Urothelium cell line (cell line): ENCODE measurements around the gene ZC3H15.
"Not testable (repeated sequence)": the region's sequence is repeated elsewhere in the genome, so short reads cannot be mapped to it uniquely, and the experiment has no call there.

Source experiments
- DNase-seq: peaks from one replicate; pipeline ENCODE4 v3.0.0; 2011; ENCODE audit warnings: low spot score, mixed read lengths
- FAIRE-seq: peaks from 2 replicates; lab custom pipeline; 2011; peaks lifted over from hg19 to GRCh38; lab: Jason Lieb, UNC

Gene ZC3H15

DNA sequence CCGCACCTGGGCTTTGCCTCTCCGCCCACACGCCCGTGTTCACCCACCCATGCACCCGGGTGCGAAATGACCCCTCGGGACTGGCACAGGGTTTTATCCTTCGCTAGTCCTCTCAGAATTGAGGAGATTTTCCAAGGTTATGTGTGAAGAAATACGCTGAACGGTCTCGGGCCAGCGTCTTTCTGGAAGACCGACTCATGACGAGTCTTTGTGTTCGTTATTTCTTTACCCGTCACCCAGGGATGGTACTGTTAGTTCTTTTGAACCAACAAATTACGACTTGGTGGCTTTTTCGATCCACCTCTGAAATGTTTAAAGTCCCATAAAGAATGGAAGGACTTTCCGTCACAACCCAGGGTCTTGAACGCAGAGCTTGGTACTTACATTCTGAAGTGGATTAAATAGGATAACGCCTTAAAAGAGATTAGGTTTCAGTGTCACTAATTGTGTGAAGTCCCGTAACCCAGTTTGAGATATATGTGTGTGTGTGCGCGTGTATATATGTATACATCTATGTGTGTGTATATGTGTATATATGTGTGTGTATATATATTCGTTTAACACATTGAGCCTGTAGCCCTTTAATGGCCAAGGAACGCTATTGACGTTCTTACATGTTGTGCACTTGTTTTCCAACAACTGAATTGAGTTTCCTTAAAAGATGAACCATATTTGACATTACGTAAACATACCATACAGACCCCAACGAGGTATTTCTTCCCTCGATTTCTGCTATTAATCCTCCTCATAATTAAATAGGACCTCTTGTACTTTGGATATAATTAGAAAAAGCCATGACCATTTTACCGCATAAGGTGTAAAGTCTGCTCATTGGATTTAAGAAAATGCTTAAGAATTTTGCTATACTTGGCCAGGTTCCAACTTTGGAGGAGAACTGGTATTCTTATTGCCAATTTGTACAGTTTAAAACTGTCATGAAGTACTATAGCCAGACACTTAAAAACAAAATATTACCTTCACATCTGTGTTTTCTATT is 889 bp downstream of the ZC3H15 start:
- FAIRE-seq (no peak), DNase-seq (no peak)

GRCh38 chr2:186493564-186494085 is 7.6 kb downstream of the ZC3H15 start:
- DNase-seq (no peak), FAIRE-seq (no peak)

- no peak for FAIRE-seq
- no peak for DNase-seq
Observed at GRCh38 chr2:186496401-186496800, 10.3 kb downstream of the ZC3H15 start.

DNA sequence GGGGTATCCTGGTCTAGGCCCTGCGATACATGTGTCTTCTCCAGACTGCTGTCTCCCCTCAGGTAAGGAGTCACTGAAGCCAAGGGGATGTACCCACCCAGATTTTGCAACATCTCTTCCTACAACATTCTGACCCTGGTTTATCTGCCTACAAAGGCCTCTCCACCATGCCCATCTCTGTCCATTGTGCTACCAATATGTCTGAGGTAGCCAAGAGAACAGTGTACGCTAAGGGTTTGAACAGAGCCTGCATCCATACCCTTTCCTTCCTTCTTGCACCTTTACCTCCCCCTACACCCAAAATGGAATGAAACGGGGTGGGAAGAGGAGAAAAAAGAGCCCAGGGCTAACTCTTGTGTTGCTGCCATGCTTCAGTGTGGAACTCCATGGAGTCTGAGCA is 11.9 kb downstream of the ZC3H15 start:
- FAIRE-seq, result no peak
- no peak for DNase-seq

DNA sequence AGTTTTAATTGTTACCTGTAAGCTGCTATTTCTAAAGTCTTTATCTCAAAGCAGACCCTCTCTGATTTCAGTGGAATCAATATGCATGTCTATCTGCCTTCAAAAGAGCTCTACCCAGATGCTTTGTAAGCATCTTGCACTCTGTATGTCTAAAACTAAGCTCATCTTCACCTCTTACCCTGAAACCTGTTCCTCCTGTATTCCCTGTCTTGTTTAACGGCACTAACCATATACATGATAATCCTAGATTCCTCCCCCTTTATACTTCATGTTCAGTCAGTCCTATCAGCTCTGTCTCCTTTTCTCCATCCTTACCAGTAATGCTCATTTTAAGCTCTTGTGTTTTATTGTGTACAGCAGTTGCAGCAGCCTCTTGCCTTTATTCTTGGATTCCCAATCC is 12.8 kb downstream of the ZC3H15 start:
- no peak for DNase-seq
- FAIRE-seq, result no peak

GRCh38 chr2:186503827-186504606 is 18.0 kb downstream of the ZC3H15 start:
- FAIRE-seq (no peak), DNase-seq (peak; percentile 11)

GRCh38 chr2:186508263-186508662 is 22.2 kb downstream of the ZC3H15 start:
- no peak for DNase-seq
- FAIRE-seq, result no peak

GRCh38 chr2:186515376-186515775 is 29.3 kb downstream of the ZC3H15 start:
- FAIRE-seq, result no peak
- DNase-seq, result no peak

GRCh38 chr2:186516396-186516795 is 30.3 kb downstream of the ZC3H15 start:
- no peak for DNase-seq
- FAIRE-seq, result no peak

DNA sequence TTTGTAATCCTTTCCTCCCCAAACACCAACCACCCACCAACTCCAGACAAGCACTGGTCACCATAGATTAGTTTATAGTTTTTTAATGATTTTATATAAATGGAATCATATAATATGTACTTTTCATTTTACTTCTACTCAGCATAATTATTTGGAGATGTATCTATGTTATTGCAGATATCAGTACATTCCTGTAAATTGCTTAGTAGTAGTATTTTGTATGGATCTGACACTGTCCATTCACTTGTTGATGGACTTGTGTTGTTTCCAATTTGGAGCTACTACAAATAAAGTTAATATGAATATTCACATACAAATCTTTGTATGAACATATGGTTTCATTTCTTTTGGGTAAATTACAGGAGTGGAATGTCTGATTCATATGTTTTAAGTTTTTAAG is 31.0 kb downstream of the ZC3H15 start:
- DNase-seq, result no peak
- no peak for FAIRE-seq

DNA sequence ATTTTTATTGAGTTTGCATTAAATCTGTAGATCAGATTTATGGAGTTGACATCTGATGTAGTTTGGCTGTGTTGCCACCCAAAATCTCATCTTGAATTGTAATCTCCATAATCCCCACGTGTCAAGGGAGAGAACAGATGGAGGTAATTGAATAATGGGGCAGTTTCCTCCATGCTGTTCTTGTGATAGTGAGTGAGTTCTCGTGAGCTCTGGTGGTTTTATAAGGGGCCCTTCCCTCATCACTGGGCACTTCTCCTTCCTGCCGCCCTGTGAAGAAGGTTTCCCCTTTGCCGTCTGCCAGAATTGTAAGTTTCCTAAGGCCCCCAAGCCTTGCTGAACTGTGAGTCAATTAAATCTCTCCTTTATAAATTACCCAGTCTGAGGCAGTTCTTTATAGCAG is 32.2 kb downstream of the ZC3H15 start:
- no peak for DNase-seq
- no peak for FAIRE-seq

GRCh38 chr2:186518945-186519344 is 32.9 kb downstream of the ZC3H15 start:
- FAIRE-seq (no peak), DNase-seq (no peak)

DNA sequence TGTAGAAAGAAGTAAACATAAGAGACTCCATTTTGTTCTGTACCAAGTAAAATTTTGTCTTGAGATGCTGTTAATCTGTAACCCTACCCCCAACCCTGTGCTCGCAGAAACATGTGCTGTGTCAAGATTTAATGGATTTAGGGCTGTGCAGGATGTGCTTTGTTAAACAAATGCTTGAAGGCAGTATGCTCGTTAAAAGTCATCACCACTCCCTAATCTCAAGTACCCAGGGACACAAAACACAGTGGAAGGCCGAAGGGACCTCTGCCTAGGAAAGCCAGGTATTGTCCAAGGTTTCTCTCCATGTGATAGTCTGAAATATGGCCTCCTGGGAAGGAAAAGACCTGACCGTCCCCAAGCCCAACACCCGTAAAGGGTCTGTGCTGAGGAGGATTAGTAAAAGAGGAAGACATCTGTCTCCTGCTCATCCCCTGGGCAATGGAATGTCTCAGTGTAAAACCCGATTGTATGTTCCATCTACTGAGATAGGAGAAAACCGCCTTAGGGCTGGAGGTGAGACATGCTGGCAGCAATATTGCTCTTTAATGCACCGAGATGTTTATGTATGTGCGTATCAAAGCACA is 35.6 kb downstream of the ZC3H15 start:
- not testable (repeated sequence) for DNase-seq, FAIRE-seq

GRCh38 chr2:186522450-186522849 is 36.4 kb downstream of the ZC3H15 start:
- no peak for FAIRE-seq

DNA sequence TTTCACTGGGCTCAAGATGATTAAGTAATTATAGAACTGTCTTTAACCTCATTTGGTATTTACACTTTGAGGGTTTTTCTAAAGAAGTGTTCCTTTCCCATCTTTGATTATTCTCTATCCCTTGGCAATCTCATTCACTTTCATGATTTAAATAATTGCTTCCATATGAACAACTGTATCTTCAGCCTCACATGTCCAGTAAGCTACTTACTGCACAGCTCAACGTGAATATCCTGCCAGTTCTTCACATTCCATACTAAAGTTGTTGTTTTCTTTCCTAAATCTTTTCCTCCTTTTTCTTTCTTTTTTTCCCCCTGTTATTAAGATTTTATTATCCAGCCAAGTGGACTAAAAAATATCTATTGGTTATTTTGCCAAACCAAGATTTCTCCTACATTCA is 37.7 kb downstream of the ZC3H15 start:
- FAIRE-seq, result no peak
- DNase-seq, result no peak

More at GRCh38 chr2:186522450-186522849, 36.4 kb downstream of the ZC3H15 start:
- DNase-seq, result no peak

DNA sequence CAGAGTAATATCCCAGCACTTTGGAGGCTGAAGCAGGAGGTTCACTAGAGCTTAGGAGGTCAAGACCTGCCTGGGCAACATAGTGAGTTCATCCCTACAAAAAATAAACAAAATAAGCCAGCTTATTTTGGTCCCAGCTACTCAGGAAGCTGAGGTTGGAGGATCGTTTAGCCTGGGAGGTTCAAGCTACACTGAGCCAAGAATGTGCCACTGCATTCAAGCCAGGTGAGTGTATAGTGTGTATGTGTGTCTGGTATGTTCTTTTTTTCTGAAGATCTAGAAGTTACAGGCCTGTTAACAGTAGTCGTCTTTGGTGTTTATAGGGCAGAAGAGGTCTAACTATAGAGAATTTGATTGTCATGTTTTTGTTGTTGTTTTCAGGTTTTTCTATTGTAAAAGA is 40.2 kb downstream of the ZC3H15 start:
- DNase-seq (no peak), FAIRE-seq (no peak)

- no peak for DNase-seq
- no peak for FAIRE-seq
Observed at GRCh38 chr2:186530314-186530713, 44.3 kb downstream of the ZC3H15 start.

DNA sequence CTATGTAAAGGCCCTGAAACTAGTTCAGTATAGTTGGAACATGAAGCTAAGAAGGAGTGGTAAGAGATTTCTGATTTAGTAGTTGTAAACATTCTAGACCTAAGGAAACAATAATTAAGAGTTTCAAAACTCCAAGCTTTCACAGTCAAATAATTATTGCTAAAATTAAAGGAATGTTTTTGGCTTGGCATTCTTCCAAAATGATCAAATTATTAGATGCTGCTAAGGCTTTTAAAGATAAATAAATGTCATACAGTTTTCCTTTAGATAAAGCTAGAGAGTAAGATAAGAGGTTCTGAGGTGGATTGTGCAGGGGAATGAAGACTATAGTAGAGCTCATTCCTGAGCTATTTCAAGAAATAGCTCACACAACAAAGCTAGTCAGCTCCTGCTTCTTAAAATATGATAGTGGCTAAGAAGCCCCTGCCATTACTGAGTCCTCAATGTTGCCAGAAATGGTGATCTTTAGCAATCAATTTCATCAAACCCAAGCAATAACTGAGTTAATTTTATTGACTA is 45.3 kb downstream of the ZC3H15 start:
- FAIRE-seq, result no peak

DNA sequence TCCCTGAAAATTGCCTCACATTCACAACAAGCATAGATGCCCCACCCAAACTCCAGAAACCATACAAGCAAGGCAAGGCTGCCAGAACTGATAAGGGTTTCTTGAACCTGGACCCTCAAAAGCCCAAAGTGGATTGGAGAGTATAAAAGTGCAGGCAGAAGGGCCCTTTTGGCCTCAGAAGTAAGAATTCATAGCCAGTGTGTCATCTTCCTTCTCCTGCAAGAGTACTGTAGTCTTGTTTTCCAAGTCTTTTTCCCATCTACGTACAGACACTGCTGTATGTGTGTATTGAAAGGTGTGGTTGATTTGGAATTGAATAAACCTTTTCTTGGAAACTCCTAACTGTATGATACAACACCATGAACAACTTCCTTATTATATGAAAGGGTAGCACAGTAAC is 46.8 kb downstream of the ZC3H15 start:
- no peak for FAIRE-seq
- DNase-seq, result no peak

More for the DNA sequence above, 45.3 kb downstream of the ZC3H15 start:
- no peak for DNase-seq

DNA sequence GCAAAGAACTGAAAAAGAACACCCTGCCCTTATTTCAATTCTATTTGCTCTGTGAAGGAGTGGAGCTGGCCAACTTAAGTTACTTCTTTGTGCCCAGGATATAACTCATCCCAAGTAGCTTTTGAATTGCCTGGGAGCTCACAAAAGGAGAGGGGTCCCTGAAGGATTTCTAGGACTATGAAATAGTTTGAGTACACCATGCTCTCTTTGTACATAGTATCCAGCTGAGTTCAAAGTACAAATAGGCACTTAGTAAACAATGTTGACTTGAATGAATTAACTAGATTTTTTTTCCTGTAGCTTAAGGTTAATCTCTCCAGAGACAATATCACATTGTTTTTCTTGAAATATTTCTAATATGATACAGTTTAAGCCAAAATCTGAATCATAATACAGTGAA is 47.7 kb downstream of the ZC3H15 start:
- DNase-seq (no peak), FAIRE-seq (no peak)

GRCh38 chr2:186534406-186534805 is 48.3 kb downstream of the ZC3H15 start:
- DNase-seq (no peak), FAIRE-seq (no peak)
